SH-SY5Y (cell line): ENCODE measurements around the gene PDE11A.

Experiments used
- GATA2 ChIP-seq: IDR thresholded peaks from 2 replicates; pipeline ENCODE4 v1.6.1; 2011; ENCODE audit warnings: mild to moderate bottlenecking, low read depth, low read length
- GATA3 ChIP-seq: IDR thresholded peaks from 2 replicates; pipeline ENCODE4 v1.6.1; 2011; ENCODE audit warnings: low read depth, mild to moderate bottlenecking, low read length, moderate library complexity

GRCh38 chr2:177651833-177652232 lies 420.7 kb downstream of the PDE11A start:
- TF ChIP-seq GATA3 (no peak), GATA2 (no peak)
